AG09319 (cell line): Measurements from ENCODE around the gene MICAL2.

ENCODE experiments used
- DNase-seq: peaks from one replicate; pipeline ENCODE4 v3.0.0-alpha.2; 2010; ENCODE audit warnings: low read depth; ENCODE audit errors: extremely low read depth
- CTCF ChIP-seq: IDR thresholded peaks from 2 replicates; pipeline ENCODE4 v1.5.1; 2011; ENCODE audit warnings: low read depth, mild to moderate bottlenecking, inconsistent platforms, low read length, moderate library complexity

MICAL2 gene

GRCh38 chr11:12198251-12199222, 88.1 kb downstream of the MICAL2 start:
- no peak for DNase-seq

GRCh38 chr11:12199231-12199948, 89.0 kb downstream of the MICAL2 start:
- no peak for DNase-seq
- no peak for TF ChIP-seq CTCF

More at GRCh38 chr11:12198251-12199222, 88.1 kb downstream of the MICAL2 start:
- no peak for TF ChIP-seq CTCF

- DNase-seq: peak; percentile 78
- TF ChIP-seq CTCF: no peak
Observed at GRCh38 chr11:12200279-12200990, 90.0 kb downstream of the MICAL2 start.

GRCh38 chr11:12200991-12201985, 90.9 kb downstream of the MICAL2 start:
- TF ChIP-seq CTCF: no peak
- peak; percentile 39 for DNase-seq

GRCh38 chr11:12202661-12203310, 92.4 kb downstream of the MICAL2 start:
- DNase-seq: no peak
- TF ChIP-seq CTCF: no peak

GRCh38 chr11:12204506-12204905, 94.1 kb downstream of the MICAL2 start:
- no peak for DNase-seq
- no peak for TF ChIP-seq CTCF
